Stomach (tissue), 9 donors: ENCODE results near the gene PLEKHM3. TPM values are rescaled to one million over a fixed set of nuclear protein-coding genes. Genes with fewer than 3 reads are reported as not detected.
"Not testable (repeated sequence)": the region's sequence is repeated elsewhere in the genome, so short reads cannot be mapped to it uniquely, and the experiment has no call there.

Experiments
- DNase-seq, 2 donors: peaks; one replicate each; pipeline versions ENCODE4 v3.0.0 to v3.0.0-alpha.2; 2013 to 2019
- H3K27ac ChIP-seq, 5 donors: fragments of 200-600 bp in 4 of 5; sonication (generic) in 4 of 5; one replicate each; pipeline ENCODE4 v1.5.1; 2013 to 2019; ENCODE audit warnings: mild to moderate bottlenecking in 1 of 5, moderate library complexity in 1 of 5
- H3K27me3 ChIP-seq, 3 donors: fragments of 200-600 bp; sonication (generic); one replicate each; pipeline ENCODE4 v1.5.1; 2017 to 2019; ENCODE audit warnings: mixed run types in 1 of 3
- H3K36me3 ChIP-seq, 4 donors: fragments of 200-600 bp; sonication (generic); 1 replicate in 3 of 4; 2 replicates in 1 of 4; pipeline ENCODE4 v1.5.1; 2016 to 2019
- H3K4me1 ChIP-seq, 4 donors: fragments of 200-600 bp; sonication (generic); one replicate each; pipeline ENCODE4 v1.5.1; 2016 to 2019
- H3K4me3 ChIP-seq, 4 donors: fragments of 200-600 bp; sonication (generic) in 3 of 4; one replicate each; pipeline ENCODE4 v1.5.1; 2016 to 2019; ENCODE audit warnings: mild to moderate bottlenecking in 1 of 4
- H3K9me3 ChIP-seq, 4 donors: fragments of 200-600 bp; sonication (generic); one replicate each; pipeline ENCODE4 v1.5.1; 2016 to 2019
- EP300 ChIP-seq: sonication (generic); formaldehyde crosslinking; IDR thresholded peaks from one replicate; pipeline ENCODE4 v1.6.1; 2017; ENCODE audit warnings: antibody characterized with exemption
- POLR2A ChIP-seq, 4 donors: fragments of 450-650 bp; IDR thresholded peaks; one replicate each; pipeline ENCODE4 v1.6.1; 2016; ENCODE audit warnings: antibody characterized with exemption in 4 of 4, control low read depth in 2 of 4, mild to moderate bottlenecking in 1 of 4, moderate library complexity in 1 of 4
- POLR2AphosphoS5 ChIP-seq, 3 donors: sonication (generic); formaldehyde crosslinking; IDR thresholded peaks; one replicate each; pipeline ENCODE4 v1.6.1; 2016; ENCODE audit warnings: antibody characterized with exemption in 3 of 3
- WGBS, 5 donors: extraction: QIAGEN DNeasy Blood & Tissue Kit in 3 of 5; methylation state at CpG; one replicate each; pipeline versions ENCODE4 v1.1.5 to v1.1.7; 2013 to 2018; 5-methylcytosine and 5-hydroxymethylcytosine counted together
- intact Hi-C: fragments of 100-400 bp; cut with DNase I; formaldehyde crosslinking; loops from one replicate; pipeline ENCODE4 v1.15.1; 2023; ENCODE audit warnings: low total_unique reads
- polyA plus RNA-seq, 3 donors: library from polyadenylated mRNA; stranded (reverse); fragments of 200-250 nt; gene quantifications; one replicate each; pipeline ENCODE4 v1.2.3, GENCODE V29; 2013
- total RNA-seq, 5 donors: library from RNA; depleted of rRNA; stranded (reverse); fragments of >200 nt; gene quantifications; one replicate each; pipeline versions ENCODE4 v1.1.0 to v1.2.3, GENCODE V29; 2014 to 2016
- TF ChIP-seq, protein P1 (sequence below), 7 experiments: fragments of 450-650 bp in 4 of 7; fragments of 200-600 bp in 3 of 7; sonication (generic) in 3 of 7; IDR thresholded peaks; one replicate each; pipeline ENCODE4 v1.5.1; 2016 to 2019; ENCODE audit warnings: antibody characterized with exemption in 7 of 7, control low read depth in 2 of 7, mild to moderate bottlenecking in 1 of 7
- donor health status: healthy with polysubstance abuse.
- donor health status: Bipolar disorder and iron deficiency.
- donor health status: healthy.

The PLEKHM3 gene
- total and polyA plus RNA-seq, 8 donors = 2.1 to 35.1 (median 5.4) TPM

DNA sequence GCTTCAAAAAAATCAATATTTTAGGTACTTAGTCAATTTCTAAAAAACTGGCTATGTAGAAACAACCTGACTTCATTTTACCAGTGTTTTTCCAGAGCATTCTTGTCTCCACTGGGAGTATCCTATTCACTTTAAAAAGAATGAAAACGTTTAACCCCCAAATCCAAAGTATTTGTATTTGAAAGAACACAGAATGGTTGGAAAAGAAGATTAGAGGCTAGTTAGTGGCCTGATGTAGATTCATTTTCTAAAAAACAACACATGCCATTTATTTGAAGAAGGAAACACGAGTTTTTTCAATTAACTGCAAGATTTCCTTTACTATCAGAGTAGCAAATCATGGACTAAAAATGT, 74.6 kb downstream of the PLEKHM3 start:
- TF ChIP-seq POLR2AphosphoS5 (IDR thresholded peaks at IDR 0.05) (no peak), EP300 (no peak), POLR2A (IDR thresholded peaks at IDR 0.05) (no peak)
- TF ChIP-seq, protein P1, sequence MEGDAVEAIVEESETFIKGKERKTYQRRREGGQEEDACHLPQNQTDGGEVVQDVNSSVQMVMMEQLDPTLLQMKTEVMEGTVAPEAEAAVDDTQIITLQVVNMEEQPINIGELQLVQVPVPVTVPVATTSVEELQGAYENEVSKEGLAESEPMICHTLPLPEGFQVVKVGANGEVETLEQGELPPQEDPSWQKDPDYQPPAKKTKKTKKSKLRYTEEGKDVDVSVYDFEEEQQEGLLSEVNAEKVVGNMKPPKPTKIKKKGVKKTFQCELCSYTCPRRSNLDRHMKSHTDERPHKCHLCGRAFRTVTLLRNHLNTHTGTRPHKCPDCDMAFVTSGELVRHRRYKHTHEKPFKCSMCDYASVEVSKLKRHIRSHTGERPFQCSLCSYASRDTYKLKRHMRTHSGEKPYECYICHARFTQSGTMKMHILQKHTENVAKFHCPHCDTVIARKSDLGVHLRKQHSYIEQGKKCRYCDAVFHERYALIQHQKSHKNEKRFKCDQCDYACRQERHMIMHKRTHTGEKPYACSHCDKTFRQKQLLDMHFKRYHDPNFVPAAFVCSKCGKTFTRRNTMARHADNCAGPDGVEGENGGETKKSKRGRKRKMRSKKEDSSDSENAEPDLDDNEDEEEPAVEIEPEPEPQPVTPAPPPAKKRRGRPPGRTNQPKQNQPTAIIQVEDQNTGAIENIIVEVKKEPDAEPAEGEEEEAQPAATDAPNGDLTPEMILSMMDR (IDR thresholded peaks at IDR 0.05) = no peak
- no peaks in the 10 kb centered on the region for H3K27me3 ChIP-seq
- H3K9me3 ChIP-seq = no peaks in the 10 kb centered on the region
- intact Hi-C loops = no loop called here
- peaks cover 0 to 7% (median 5%) of the 10 kb centered on the region in 4 donors for H3K36me3 ChIP-seq
- H3K4me1 ChIP-seq = peaks cover 0 to 12% (median 0%) of the 10 kb centered on the region in 4 donors
- 72 to 85% (median 82%) methylated on average over 2 of the region's 2 CpGs for WGBS, 5 donors
- no peak overlapping the region for H3K4me3 ChIP-seq
- H3K27ac ChIP-seq = no peak overlapping the region
- no peak for DNase-seq

DNA sequence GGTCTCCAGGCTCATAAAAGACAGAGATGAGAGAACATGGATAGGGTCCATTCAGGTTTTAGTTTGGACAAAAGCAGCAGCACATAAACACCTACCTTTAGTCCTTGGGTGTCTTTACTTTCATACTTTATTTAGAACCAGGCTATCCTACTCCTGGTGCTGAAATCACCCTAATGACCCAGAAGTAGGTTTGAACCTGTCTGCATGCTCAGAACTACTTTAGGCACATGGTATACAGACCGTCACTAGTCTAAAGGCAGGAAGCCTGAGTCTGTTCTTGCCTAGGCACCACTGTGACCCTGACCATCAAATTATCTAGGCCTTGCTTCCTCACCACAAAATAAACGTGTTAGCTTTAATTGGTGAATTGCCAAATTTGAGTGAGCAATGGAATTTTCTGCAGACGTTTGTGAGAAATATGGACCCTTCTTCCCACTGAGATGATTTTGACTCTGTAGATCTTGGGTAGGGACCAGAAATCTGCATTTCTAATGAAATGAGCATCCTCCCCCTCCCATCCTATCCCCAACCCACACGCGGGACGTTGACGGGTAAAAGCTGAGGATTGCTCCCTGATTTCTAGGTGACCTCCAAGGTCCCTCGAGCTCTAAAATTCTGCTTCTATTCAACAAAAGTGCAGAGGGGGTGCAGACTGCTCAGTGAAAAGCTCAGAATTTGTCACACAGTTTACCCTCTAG, 75.1 kb downstream of the PLEKHM3 start:
- H3K36me3 ChIP-seq = peaks cover 0 to 13% (median 11%) of the 10 kb centered on the region in 4 donors
- no peak overlapping the region for H3K27ac ChIP-seq
- H3K4me3 ChIP-seq = no peak overlapping the region
- H3K4me1 ChIP-seq = peaks cover 0 to 12% (median 0%) of the 10 kb centered on the region in 4 donors
- H3K9me3 ChIP-seq = no peaks in the 10 kb centered on the region
- 75 to 85% (median 76%) methylated on average over 8 of the region's 8 CpGs for WGBS, 5 donors
- no peak for TF ChIP-seq POLR2AphosphoS5 (IDR thresholded peaks at IDR 0.05)
- no peak for TF ChIP-seq POLR2A (IDR thresholded peaks at IDR 0.05)
- TF ChIP-seq, protein P1 (IDR thresholded peaks at IDR 0.05) = no peak
- no peak for TF ChIP-seq EP300
- H3K27me3 ChIP-seq = no peaks in the 10 kb centered on the region
- intact Hi-C loops = no loop called here
- DNase-seq = no peak

DNA sequence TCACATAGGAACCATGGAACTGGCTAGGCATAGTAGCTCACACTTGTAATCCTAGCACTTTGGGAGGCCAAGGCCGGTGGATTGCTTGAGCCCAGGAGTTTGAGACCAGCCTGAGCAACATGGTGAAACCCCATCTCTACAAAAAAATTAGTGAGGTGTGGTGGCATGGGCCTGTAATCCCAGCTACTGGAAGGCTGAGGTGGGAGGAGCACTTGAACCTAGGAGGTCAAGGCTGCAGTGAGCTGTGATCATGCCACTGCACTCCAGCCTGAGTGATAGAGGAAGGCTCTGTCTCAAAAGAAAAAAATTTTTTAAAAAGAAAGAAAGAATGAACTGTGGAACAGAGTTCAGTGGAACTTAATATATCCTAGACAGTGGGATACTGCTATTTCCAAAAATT, 76.1 kb downstream of the PLEKHM3 start:
- H3K4me3 ChIP-seq, H3K27ac ChIP-seq, H3K4me1 ChIP-seq, DNase-seq, H3K9me3 ChIP-seq, H3K27me3 ChIP-seq, intact Hi-C loops: not testable (repeated sequence)
- WGBS, 5 donors = 93 to 100% (median 100%) methylated on average over 1 of the region's 1 CpG
- H3K36me3 ChIP-seq = peaks cover 0 to 22% (median 20%) of the 10 kb centered on the region in 4 donors

DNA sequence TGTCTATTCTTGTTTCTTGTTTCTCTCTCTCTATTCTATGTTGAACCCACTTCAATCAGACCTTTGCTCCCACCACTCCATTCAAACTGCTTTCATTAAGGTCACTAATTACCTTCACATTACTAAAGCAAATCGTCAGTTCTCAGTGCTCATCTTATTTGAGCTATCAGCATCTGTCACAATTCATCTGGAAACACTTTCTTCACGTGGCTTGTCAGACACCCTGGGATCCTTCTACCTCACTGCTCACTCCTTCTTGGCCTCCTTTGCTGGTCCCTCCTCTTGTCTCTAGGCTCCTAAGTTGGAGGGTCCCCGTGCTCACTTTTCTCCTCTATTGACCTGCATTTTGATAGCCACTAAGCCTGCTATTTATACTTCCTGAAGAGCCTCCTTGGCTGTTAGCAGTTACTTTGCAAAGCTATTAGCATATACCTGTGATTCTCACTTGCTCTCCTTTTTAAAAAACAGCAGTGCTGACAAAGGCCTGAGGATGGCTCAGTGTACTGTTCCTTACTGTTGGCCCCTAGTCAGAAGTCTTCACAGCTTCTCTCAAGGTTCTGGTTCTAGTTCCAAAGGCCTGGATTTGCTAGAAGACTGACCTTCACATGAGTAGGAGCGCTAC, 80.2 kb downstream of the PLEKHM3 start:
- Histone ChIP-seq H3K9me3 (no peaks in the 10 kb centered on the region), H3K27me3 (no peaks in the 10 kb centered on the region), H3K4me1 (no peaks in the 10 kb centered on the region), H3K4me3 (no peak overlapping the region), H3K36me3 (peaks cover 0 to 33% (median 28%) of the 10 kb centered on the region in 4 donors), H3K27ac (no peak overlapping the region)
- no peak for DNase-seq
- WGBS, 5 donors = 76 to 83% (median 81%) methylated on average over 4 of the region's 4 CpGs
- TF ChIP-seq EP300 (no peak), POLR2AphosphoS5 (IDR thresholded peaks at IDR 0.05) (no peak), POLR2A (IDR thresholded peaks at IDR 0.05) (no peak)
- TF ChIP-seq, protein P1 (IDR thresholded peaks at IDR 0.05) = no peak
- intact Hi-C loops = no loop called here

DNA sequence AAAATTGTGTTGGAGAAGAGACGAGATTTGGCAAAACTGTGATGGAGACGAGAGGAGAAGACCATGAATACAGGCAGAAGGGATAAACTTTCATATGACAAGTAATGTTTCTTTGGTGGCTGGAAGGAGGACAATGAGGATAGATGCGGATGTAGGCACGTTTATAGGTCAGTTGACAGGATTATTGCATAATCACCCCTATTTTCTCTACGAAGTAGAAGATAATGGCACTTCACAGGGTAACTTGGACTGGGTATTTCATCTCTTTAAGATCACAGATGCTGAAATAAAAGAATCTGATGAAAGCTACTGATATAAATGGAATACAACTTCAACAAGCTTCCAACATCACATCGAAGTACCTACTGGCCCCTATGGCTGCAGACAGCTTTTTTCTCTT, 81.0 kb downstream of the PLEKHM3 start:
- DNase-seq = no peak
- no peak for TF ChIP-seq POLR2A (IDR thresholded peaks at IDR 0.05)
- TF ChIP-seq EP300 = no peak
- TF ChIP-seq POLR2AphosphoS5 (IDR thresholded peaks at IDR 0.05) = no peak
- TF ChIP-seq, protein P1 (IDR thresholded peaks at IDR 0.05) = no peak
- intact Hi-C loops = no loop called here
- Histone ChIP-seq H3K4me3 (no peak overlapping the region), H3K9me3 (no peaks in the 10 kb centered on the region), H3K27me3 (no peaks in the 10 kb centered on the region), H3K27ac (no peak overlapping the region), H3K36me3 (peaks cover 0 to 33% (median 28%) of the 10 kb centered on the region in 4 donors), H3K4me1 (peaks cover 0 to 7% (median 3%) of the 10 kb centered on the region in 4 donors)
- 88 to 92% (median 89%) methylated on average over 6 of the region's 6 CpGs for WGBS, 5 donors
